Psoas muscle (tissue), 8 donors: ENCODE data around the gene ARMC12. TPM values are rescaled to one million over a fixed set of nuclear protein-coding genes. Genes with fewer than 3 reads are reported as not detected.
A peak's percentile ranks its signal among the peaks of the same experiment; 100 is the strongest.

Source experiments
- ATAC-seq, 4 donors: fragments of 200-7000 bp; cut with Tn5 transposase; one replicate each; pipeline ENCODE4 v1.9.1; 2020; ENCODE audit warnings: moderate library complexity in 3 of 4, mild to moderate bottlenecking in 2 of 4
- DNase-seq, 2 donors: peaks; one replicate each; pipeline ENCODE4 v3.0.0-alpha.2; 2020
- H3K27ac ChIP-seq: fragments of 200-600 bp; one replicate; pipeline ENCODE4 v1.8.0; 2022
- H3K27me3 ChIP-seq, 3 donors: fragments of 200-600 bp in 1 of 3; one replicate each; pipeline versions ENCODE4 v1.6.1 to v1.8.0; 2013 to 2022; ENCODE audit warnings: low read length in 2 of 3, mild to moderate bottlenecking in 2 of 3, moderate library complexity in 1 of 3; ENCODE audit not compliant: insufficient read depth in 3 of 3
- H3K36me3 ChIP-seq, 2 donors: fragments of 200-600 bp in 1 of 2; one replicate each; pipeline versions ENCODE4 v1.6.1 to v1.8.0; 2013 to 2022; ENCODE audit warnings: low read depth in 1 of 2, mild to moderate bottlenecking in 1 of 2, moderate library complexity in 1 of 2; ENCODE audit not compliant: insufficient read depth in 1 of 2
- H3K4me1 ChIP-seq: fragments of 200-600 bp; one replicate; pipeline ENCODE4 v1.8.0; 2022
- H3K4me3 ChIP-seq: fragments of 200-600 bp; one replicate; pipeline ENCODE4 v1.8.0; 2022; ENCODE audit warnings: mild to moderate bottlenecking
- H3K9me3 ChIP-seq: fragments of 200-600 bp; one replicate; pipeline ENCODE4 v1.8.0; 2022
- CTCF ChIP-seq: fragments of 200-600 bp; IDR thresholded peaks from one replicate; pipeline ENCODE4 v1.8.0; 2022; ENCODE audit warnings: antibody characterized with exemption
- WGBS, 3 donors: extraction: QIAGEN DNeasy Blood & Tissue Kit; methylation state at CpG; one replicate each; pipeline versions ENCODE4 v1.1.6 to v1.1.7; 2013; 5-methylcytosine and 5-hydroxymethylcytosine counted together
- intact Hi-C, 2 donors: fragments of 100-400 bp; cut with DNase I; formaldehyde crosslinking; loops; one replicate each; pipeline versions ENCODE4 v1.11.0 to v1.14.2; 2022
- polyA plus RNA-seq, 3 donors: library from polyadenylated mRNA; stranded (reverse); fragments of 200-250 nt; gene quantifications; one replicate each; pipeline ENCODE4 v1.2.3, GENCODE V29; 2013
- total RNA-seq, 4 donors: library from RNA; stranded (reverse); fragmentation: NEBNext Ultra II Directional in 2 of 4; extraction: Animal tissue kit (Norgen Biotek cat#: 25700) in 2 of 4; gene quantifications; one replicate each; pipeline versions ENCODE4 v1.2.1 to v1.2.4, GENCODE V29; 2021 to 2023
- donor health status: healthy with polysubstance abuse.
- donor health status: DM: no; HTN: no; CAD: no; lungs with moderate emphysema.
- donor health status: Bipolar disorder and iron deficiency.
- donor health status: healthy.
- donor health status: DM: yes; HTN: yes; CAD: no.
- donor health status: DM: no; HTN: no; CAD: no.
- donor health status: DM: no; HTN: no; CAD: no.
- donor health status: DM: yes; HTN: yes; CAD: no.

Gene ARMC12
- total and polyA plus RNA-seq, 7 donors, result 0.25 to 15.5 (median 0.58) TPM; not detected in 2

GRCh38 chr6:35703554-35703953, 33.3 kb upstream of the ARMC12 start:
- no peak for DNase-seq
- no peak overlapping the region for H3K4me3 ChIP-seq
- no peaks in the 10 kb centered on the region for H3K36me3 ChIP-seq
- H3K9me3 ChIP-seq, result peaks cover 3% of the 10 kb centered on the region
- no peaks in the 10 kb centered on the region for H3K27me3 ChIP-seq
- TF ChIP-seq CTCF, result no peak
- no peak overlapping the region for H3K27ac ChIP-seq
- no peak for ATAC-seq
- no peaks in the 10 kb centered on the region for H3K4me1 ChIP-seq
- intact Hi-C loops, result no loop called here

- no peak for TF ChIP-seq CTCF
- no peaks in the 10 kb centered on the region for H3K27me3 ChIP-seq
- no peaks in the 10 kb centered on the region for H3K36me3 ChIP-seq
- DNase-seq, result no peak
- H3K9me3 ChIP-seq, result peaks cover 3% of the 10 kb centered on the region
- no peak overlapping the region for H3K27ac ChIP-seq
- intact Hi-C loops, result no loop called here
- no peaks in the 10 kb centered on the region for H3K4me1 ChIP-seq
- ATAC-seq, result no peak
- WGBS, 3 donors, result 69 to 74% (median 70%) methylated on average over 3 of the region's 3 CpGs
- H3K4me3 ChIP-seq, result no peak overlapping the region
Observed at GRCh38 chr6:35706468-35706867, 30.4 kb upstream of the ARMC12 start.

- 79 to 91% (median 81%) methylated on average over 4 of the region's 4 CpGs for WGBS, 3 donors
- intact Hi-C loops, result no loop called here
- no peaks in the 10 kb centered on the region for H3K27me3 ChIP-seq
Observed at GRCh38 chr6:35707714-35708407, 29.0 kb upstream of the ARMC12 start.

GRCh38 chr6:35708585-35708984, 28.2 kb upstream of the ARMC12 start:
- Histone ChIP-seq H3K36me3 (no peaks in the 10 kb centered on the region), H3K4me1 (no peaks in the 10 kb centered on the region), H3K4me3 (no peak overlapping the region), H3K27me3 (no peaks in the 10 kb centered on the region), H3K27ac (no peak overlapping the region), H3K9me3 (peaks cover 2% of the 10 kb centered on the region)
- no peak for TF ChIP-seq CTCF
- ATAC-seq (no peak), DNase-seq (no peak)
- intact Hi-C loops, result no loop called here

More at GRCh38 chr6:35707714-35708407, 29.0 kb upstream of the ARMC12 start:
- no peak overlapping the region for H3K4me3 ChIP-seq
- no peak for TF ChIP-seq CTCF
- no peak for ATAC-seq
- DNase-seq, result no peak
- H3K36me3 ChIP-seq, result no peaks in the 10 kb centered on the region
- peaks cover 3% of the 10 kb centered on the region for H3K9me3 ChIP-seq
- no peak overlapping the region for H3K27ac ChIP-seq
- H3K4me1 ChIP-seq, result no peaks in the 10 kb centered on the region

- Histone ChIP-seq H3K4me1 (no peaks in the 10 kb centered on the region), H3K27ac (no peak overlapping the region), H3K9me3 (no peaks in the 10 kb centered on the region), H3K4me3 (no peak overlapping the region), H3K27me3 (no peaks in the 10 kb centered on the region), H3K36me3 (no peaks in the 10 kb centered on the region)
- ATAC-seq (peak in 1 of 4 donors; percentile 37), DNase-seq (no peak)
- WGBS, 3 donors, result 64 to 83% (median 81%) methylated on average over 4 of the region's 4 CpGs
- TF ChIP-seq CTCF, result no peak
- intact Hi-C loops, result no loop called here
Observed at GRCh38 chr6:35710241-35710847, 26.5 kb upstream of the ARMC12 start.
